Heart left ventricle (tissue), 13 donors: ENCODE data around the gene INHBA.

Experiments used
- POLR2A ChIP-seq, 2 donors: fragments of 450-650 bp; IDR thresholded peaks; one replicate each; pipeline ENCODE4 v1.6.1; 2017; ENCODE audit warnings: antibody characterized with exemption in 2 of 2, mild to moderate bottlenecking in 2 of 2, moderate library complexity in 2 of 2
- TF ChIP-seq, protein P1 (sequence below), 12 donors: fragments of 200-600 bp; sonication (generic) in 4 of 12; IDR thresholded peaks; one replicate each; pipeline versions ENCODE4 v1.5.0 to v1.8.0; 2018 to 2022; ENCODE audit warnings: antibody characterized with exemption in 12 of 12, mild to moderate bottlenecking in 5 of 12
- donor health status: ischemic (EF 13 %, LVEDD 7.1; RV severe dilation, severe dysfunction).
- donor health status: DM: no; HTN: yes; CAD: no.
- donor health status: DM: no; HTN: no; CAD: no.
- donor health status: ischemic (EF 25% LVEDD 6.9; RV normal size, moderate dysfunction).
- donor health status: ischemic (EF 25% LVEDD 5.7; RV mildly dilated, moderate dysfunction).
- donor health status: ischemic (EF 35%, LVEDD 5.7; RV mildly dilated, moderate dysfunction).
- donor health status: nonischemic (EF 11% LVEDD 7.7; RV severe dilation, severe dysfunction).
- donor health status: DM: yes; HTN: yes; CAD: no.
- donor health status: PGD.
- donor health status: ischemic (EF 29% LVEDD 5.4; RV normal size, mild dysfunction).
- donor health status: nonischemic (EF 23%, LVEDD 6.1; RV moderate dilation, normal function).

- TF ChIP-seq, protein P1, sequence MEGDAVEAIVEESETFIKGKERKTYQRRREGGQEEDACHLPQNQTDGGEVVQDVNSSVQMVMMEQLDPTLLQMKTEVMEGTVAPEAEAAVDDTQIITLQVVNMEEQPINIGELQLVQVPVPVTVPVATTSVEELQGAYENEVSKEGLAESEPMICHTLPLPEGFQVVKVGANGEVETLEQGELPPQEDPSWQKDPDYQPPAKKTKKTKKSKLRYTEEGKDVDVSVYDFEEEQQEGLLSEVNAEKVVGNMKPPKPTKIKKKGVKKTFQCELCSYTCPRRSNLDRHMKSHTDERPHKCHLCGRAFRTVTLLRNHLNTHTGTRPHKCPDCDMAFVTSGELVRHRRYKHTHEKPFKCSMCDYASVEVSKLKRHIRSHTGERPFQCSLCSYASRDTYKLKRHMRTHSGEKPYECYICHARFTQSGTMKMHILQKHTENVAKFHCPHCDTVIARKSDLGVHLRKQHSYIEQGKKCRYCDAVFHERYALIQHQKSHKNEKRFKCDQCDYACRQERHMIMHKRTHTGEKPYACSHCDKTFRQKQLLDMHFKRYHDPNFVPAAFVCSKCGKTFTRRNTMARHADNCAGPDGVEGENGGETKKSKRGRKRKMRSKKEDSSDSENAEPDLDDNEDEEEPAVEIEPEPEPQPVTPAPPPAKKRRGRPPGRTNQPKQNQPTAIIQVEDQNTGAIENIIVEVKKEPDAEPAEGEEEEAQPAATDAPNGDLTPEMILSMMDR (IDR thresholded peaks at IDR 0.05), result no peak
- no peak for TF ChIP-seq POLR2A (IDR thresholded peaks at IDR 0.05)
Measured at GRCh38 chr7:41643616-41644015, 59.3 kb downstream of the INHBA start.
